Measurements from ENCODE around the gene NFYC. TPM values are rescaled to one million over a fixed set of nuclear protein-coding genes. Genes with fewer than 3 reads are reported as not detected.

Gene NFYC
- total RNA-seq, 2 experiments from 2014 or later, result 85.7 to 99.2 TPM

GRCh38 chr1:40749817-40750216 lies 58.3 kb downstream of the NFYC start:
- H3K9me3 Mint-ChIP-seq, result no peaks in the 10 kb centered on the region
- no peak for DNase-seq
- no peak overlapping the region for H3K4me3 Mint-ChIP-seq
- H3K27me3 Mint-ChIP-seq, result no peaks in the 10 kb centered on the region
- H3K36me3 Mint-ChIP-seq (ENCODE audit: low read depth), result peaks cover 75% of the 10 kb centered on the region
- POLR2A ChIA-PET, result no interaction called here
- H3K4me1 Mint-ChIP-seq, result peaks cover 30% of the 10 kb centered on the region
- CTCF ChIA-PET, result interaction anchor here (0.6 kb wide), 1 partner anchor 42 kb away, joined by 4 read pairs; no protein-coding TSS in a partner anchor
- no peak overlapping the region for H3K27ac Mint-ChIP-seq

- H3K4me3 Mint-ChIP-seq, result no peak overlapping the region
- H3K36me3 Mint-ChIP-seq (ENCODE audit: low read depth), result peaks cover 77% of the 10 kb centered on the region
- H3K4me1 Mint-ChIP-seq, result peaks cover 27% of the 10 kb centered on the region
- H3K27ac Mint-ChIP-seq, result no peak overlapping the region
- POLR2A ChIA-PET, result no interaction called here
- CTCF ChIA-PET, result interaction anchor here (0.6 to 0.7 kb wide), 2 partner anchors 43 to 54 kb away, joined by 3 to 4 read pairs; no protein-coding TSS in a partner anchor
- no peak for DNase-seq
- no peaks in the 10 kb centered on the region for H3K27me3 Mint-ChIP-seq
- H3K9me3 Mint-ChIP-seq, result no peaks in the 10 kb centered on the region
Observed at GRCh38 chr1:40750451-40750908, 59.0 kb downstream of the NFYC start.

GRCh38 chr1:40751802-40752201 lies 60.3 kb downstream of the NFYC start:
- peaks cover 74% of the 10 kb centered on the region for H3K36me3 Mint-ChIP-seq (ENCODE audit: low read depth)
- H3K9me3 Mint-ChIP-seq, result no peaks in the 10 kb centered on the region
- DNase-seq, result no peak
- ChIA-PET POLR2A (no interaction called here), CTCF (interaction anchor here (0.6 to 2.2 kb wide), 2 partner anchors 13 to 46 kb away, joined by 3 to 9 read pairs; no protein-coding TSS in a partner anchor)
- H3K27me3 Mint-ChIP-seq, result no peaks in the 10 kb centered on the region
- H3K27ac Mint-ChIP-seq, result no peak overlapping the region
- peaks cover 21% of the 10 kb centered on the region for H3K4me1 Mint-ChIP-seq
- no peak overlapping the region for H3K4me3 Mint-ChIP-seq

- Mint-ChIP-seq H3K4me3 (no peak overlapping the region), H3K36me3 (ENCODE audit: low read depth) (peaks cover 71% of the 10 kb centered on the region), H3K4me1 (peaks cover 21% of the 10 kb centered on the region), H3K27ac (peak overlapping the region; percentile 47), H3K9me3 (no peaks in the 10 kb centered on the region), H3K27me3 (no peaks in the 10 kb centered on the region)
- POLR2A ChIA-PET, result interaction anchor here (2.1 kb wide), 1 partner anchor 62 kb away, joined by 8 read pairs; the partner anchor contains the start of gene NFYC
- CTCF ChIA-PET, result interaction anchor here (0.5 to 5.6 kb wide), 6 partner anchors 12 to 182 kb away, joined by 3 to 30 read pairs (median 4); no protein-coding TSS in a partner anchor
- DNase-seq, result no peak
Observed at GRCh38 chr1:40753142-40753882, 61.8 kb downstream of the NFYC start.

GRCh38 chr1:40754201-40754600 lies 62.7 kb downstream of the NFYC start:
- DNase-seq, result no peak
- no peaks in the 10 kb centered on the region for H3K9me3 Mint-ChIP-seq
- ChIA-PET CTCF (interaction anchor here (1.0 to 5.6 kb wide), 6 partner anchors 12 to 95 kb away, joined by 3 to 30 read pairs (median 3); no protein-coding TSS in a partner anchor), POLR2A (interaction anchor here (2.1 kb wide), 1 partner anchor 63 kb away, joined by 8 read pairs; the partner anchor contains the start of gene NFYC)
- H3K4me3 Mint-ChIP-seq, result no peak overlapping the region
- H3K27ac Mint-ChIP-seq, result no peak overlapping the region
- H3K4me1 Mint-ChIP-seq, result peaks cover 21% of the 10 kb centered on the region
- H3K36me3 Mint-ChIP-seq (ENCODE audit: low read depth), result peaks cover 70% of the 10 kb centered on the region
- H3K27me3 Mint-ChIP-seq, result no peaks in the 10 kb centered on the region

- Mint-ChIP-seq H3K27me3 (no peaks in the 10 kb centered on the region), H3K4me3 (no peak overlapping the region), H3K27ac (no peak overlapping the region), H3K36me3 (ENCODE audit: low read depth) (peaks cover 70% of the 10 kb centered on the region), H3K9me3 (no peaks in the 10 kb centered on the region), H3K4me1 (peaks cover 21% of the 10 kb centered on the region)
- POLR2A ChIA-PET, result interaction anchor here (2.1 kb wide), 1 partner anchor 64 kb away, joined by 8 read pairs; the partner anchor contains the start of gene NFYC
- DNase-seq, result no peak
- CTCF ChIA-PET, result interaction anchor here (0.9 to 5.6 kb wide), 5 partner anchors 10 to 99 kb away, joined by 3 to 30 read pairs (median 3); no protein-coding TSS in a partner anchor
Observed at GRCh38 chr1:40755067-40755466, 63.6 kb downstream of the NFYC start.

- Mint-ChIP-seq H3K4me3 (no peak overlapping the region), H3K36me3 (ENCODE audit: low read depth) (peaks cover 69% of the 10 kb centered on the region), H3K27me3 (no peaks in the 10 kb centered on the region), H3K9me3 (no peaks in the 10 kb centered on the region), H3K27ac (no peak overlapping the region), H3K4me1 (peaks cover 18% of the 10 kb centered on the region)
- ChIA-PET POLR2A (no interaction called here), CTCF (interaction anchor here (1.2 to 5.6 kb wide), 5 partner anchors 8 to 27 kb away, joined by 3 to 30 read pairs (median 7); no protein-coding TSS in a partner anchor)
- DNase-seq, result no peak
Observed at GRCh38 chr1:40756523-40756922, 65.0 kb downstream of the NFYC start.

GRCh38 chr1:40757084-40757483 lies 65.6 kb downstream of the NFYC start:
- ChIA-PET POLR2A (no interaction called here), CTCF (interaction anchor here (1.2 to 5.6 kb wide), 6 partner anchors 8 to 28 kb away, joined by 3 to 30 read pairs (median 6); no protein-coding TSS in a partner anchor)
- Mint-ChIP-seq H3K4me1 (peaks cover 20% of the 10 kb centered on the region), H3K9me3 (no peaks in the 10 kb centered on the region), H3K27me3 (no peaks in the 10 kb centered on the region), H3K27ac (no peak overlapping the region), H3K36me3 (ENCODE audit: low read depth) (peaks cover 66% of the 10 kb centered on the region), H3K4me3 (no peak overlapping the region)
- DNase-seq, result no peak

GRCh38 chr1:40758004-40758403 lies 66.5 kb downstream of the NFYC start:
- Mint-ChIP-seq H3K4me1 (peaks cover 23% of the 10 kb centered on the region), H3K27me3 (no peaks in the 10 kb centered on the region), H3K9me3 (no peaks in the 10 kb centered on the region), H3K4me3 (no peak overlapping the region), H3K27ac (no peak overlapping the region), H3K36me3 (ENCODE audit: low read depth) (peaks cover 67% of the 10 kb centered on the region)
- no peak for DNase-seq
- POLR2A ChIA-PET, result no interaction called here
- CTCF ChIA-PET, result interaction anchor here (0.6 to 5.6 kb wide), 5 partner anchors 7 to 124 kb away, joined by 3 to 30 read pairs (median 6); no protein-coding TSS in a partner anchor

- Mint-ChIP-seq H3K4me3 (no peak overlapping the region), H3K4me1 (peaks cover 25% of the 10 kb centered on the region), H3K27ac (no peak overlapping the region), H3K9me3 (no peaks in the 10 kb centered on the region), H3K27me3 (no peaks in the 10 kb centered on the region), H3K36me3 (ENCODE audit: low read depth) (peaks cover 66% of the 10 kb centered on the region)
- ChIA-PET CTCF (interaction anchor here (0.6 to 5.6 kb wide), 5 partner anchors 9 to 123 kb away, joined by 3 to 30 read pairs (median 4); no protein-coding TSS in a partner anchor), POLR2A (no interaction called here)
- DNase-seq, result no peak
Observed at GRCh38 chr1:40758578-40759343, 67.3 kb downstream of the NFYC start.

- no peak overlapping the region for H3K27ac Mint-ChIP-seq
- H3K9me3 Mint-ChIP-seq, result no peaks in the 10 kb centered on the region
- peaks cover 44% of the 10 kb centered on the region for H3K4me1 Mint-ChIP-seq
- H3K36me3 Mint-ChIP-seq (ENCODE audit: low read depth), result peaks cover 66% of the 10 kb centered on the region
- DNase-seq, result no peak
- ChIA-PET POLR2A (no interaction called here), CTCF (interaction anchor here (1.1 kb wide), 1 partner anchor 9 kb away, joined by 4 read pairs; no protein-coding TSS in a partner anchor)
- H3K27me3 Mint-ChIP-seq, result no peaks in the 10 kb centered on the region
- no peak overlapping the region for H3K4me3 Mint-ChIP-seq
Observed at GRCh38 chr1:40760984-40761383, 69.5 kb downstream of the NFYC start.

GRCh38 chr1:40762144-40762923 lies 70.8 kb downstream of the NFYC start:
- DNase-seq, result no peak
- Mint-ChIP-seq H3K27ac (no peak overlapping the region), H3K9me3 (no peaks in the 10 kb centered on the region), H3K4me3 (no peak overlapping the region), H3K27me3 (no peaks in the 10 kb centered on the region), H3K4me1 (peaks cover 48% of the 10 kb centered on the region), H3K36me3 (ENCODE audit: low read depth) (peaks cover 72% of the 10 kb centered on the region)
- ChIA-PET POLR2A (no interaction called here), CTCF (interaction anchor here (3.8 kb wide), 1 partner anchor 12 kb away, joined by 33 read pairs; no protein-coding TSS in a partner anchor)
